VCaP (cell line): ENCODE results near the gene KIF1A.

Experiments
- H3K27ac ChIP-seq: fragments of 450-650 bp; 2 replicates; pipeline ENCODE4 v1.5.1; 2017
- CTCF ChIP-seq: fragments of 450-650 bp; conservative IDR thresholded peaks from 2 replicates; pipeline ENCODE4 v1.5.1; 2017; ENCODE audit warnings: mild to moderate bottlenecking, moderate library complexity

Gene KIF1A

GRCh38 chr2:240822280-240822847 is 2.3 kb upstream of the KIF1A start:
- no peak for TF ChIP-seq CTCF
- peak overlapping the region; percentile 92; the same call in 1 of the 2 replicates for H3K27ac ChIP-seq

- TF ChIP-seq CTCF: no peak
Observed at GRCh38 chr2:240821429-240821778, 1.4 kb upstream of the KIF1A start.

GRCh38 chr2:240820607-240821428 is 799 bp upstream of the KIF1A start:
- H3K27ac ChIP-seq: peak overlapping the region; percentile 92
- no peak for TF ChIP-seq CTCF

More at GRCh38 chr2:240821429-240821778, 1.4 kb upstream of the KIF1A start:
- peak overlapping the region; percentile 92 for H3K27ac ChIP-seq

GRCh38 chr2:240819126-240819857 is 727 bp downstream of the KIF1A start:
- no peak for TF ChIP-seq CTCF
- peak overlapping the region; percentile 92 for H3K27ac ChIP-seq

GRCh38 chr2:240818293-240819125 is 1.5 kb downstream of the KIF1A start:
- peak overlapping the region; percentile 92; the same call in 1 of the 2 replicates for H3K27ac ChIP-seq
- no peak for TF ChIP-seq CTCF

- peak overlapping the region; percentile 92; the same call in 1 of the 2 replicates for H3K27ac ChIP-seq
- TF ChIP-seq CTCF: no peak
Observed at GRCh38 chr2:240817496-240818292, 2.3 kb downstream of the KIF1A start.
